OCI-LY3 (cell line): Measurements from ENCODE around the gene COL4A3.

Experiments used
- H2AFZ ChIP-seq: fragments of 200-600, 300-600 bp; shearing (Covaris generic); 2 replicates; pipeline ENCODE4 v1.6.0; 2014; ENCODE audit warnings: antibody characterized with exemption, low read depth, low read length
- H3K27ac ChIP-seq: fragments of 200-600, 300-600 bp; sonication (generic); 2 replicates; pipeline ENCODE4 v1.5.1; 2014; ENCODE audit warnings: mild to moderate bottlenecking, low read length, moderate library complexity, mixed read lengths
- H3K27me3 ChIP-seq: fragments of 200-600, 300-600 bp; sonication (generic); 2 replicates; pipeline ENCODE4 v1.6.1; 2014; ENCODE audit warnings: low read depth, low read length, mixed read lengths
- H3K36me3 ChIP-seq: fragments of 200-600, 300-600 bp; sonication (generic); replicated peaks from 2 replicates; pipeline ENCODE3; 2014; ENCODE audit warnings: low read depth, low read length, mixed read lengths
- H3K4me1 ChIP-seq: fragments of 300-600, 200-600 bp; sonication (generic); 2 replicates; pipeline ENCODE4 v1.6.1; 2014; ENCODE audit warnings: low read length, mixed read lengths
- H3K4me2 ChIP-seq: fragments of 200-600, 300-600 bp; sonication (generic); 2 replicates; pipeline ENCODE4 v1.6.1; 2014; ENCODE audit warnings: low read length, mixed read lengths
- H3K4me3 ChIP-seq: fragments of 300-600, 200-600 bp; sonication (generic); 2 replicates; pipeline ENCODE4 v1.5.1; 2014; ENCODE audit warnings: antibody characterized with exemption, mild to moderate bottlenecking, low read length, moderate library complexity
- H3K79me2 ChIP-seq: fragments of 300-600, 200-600 bp; shearing (Covaris generic); 2 replicates; pipeline ENCODE4 v1.6.1; 2014; ENCODE audit warnings: mild to moderate bottlenecking, low read length, mixed read lengths
- H3K9ac ChIP-seq: fragments of 300-600, 200-600 bp; shearing (Covaris generic); 2 replicates; pipeline ENCODE4 v1.6.0; 2014; ENCODE audit warnings: mild to moderate bottlenecking, low read length, moderate library complexity
- H3K9me3 ChIP-seq: fragments of 200-600, 300-600 bp; shearing (Covaris generic); 2 replicates; pipeline ENCODE4 v1.6.1; 2014; ENCODE audit warnings: low read length, mixed read lengths; ENCODE audit not compliant: insufficient read depth
- H4K20me1 ChIP-seq: fragments of 200-600, 300-600 bp; sonication (generic); 2 replicates; pipeline ENCODE4 v1.6.1; 2016; ENCODE audit warnings: low read length, mixed read lengths; ENCODE audit not compliant: insufficient read depth
- EZH2phosphoT487 ChIP-seq: fragments of 200-600 bp; shearing (Covaris generic); IDR thresholded peaks from 2 replicates; pipeline ENCODE4 v1.6.1; 2018; ENCODE audit warnings: antibody characterized with exemption, mixed run types, low read depth
- TF ChIP-seq, protein P1 (sequence below): fragments of 200-600, 300-600 bp; sonication (generic); IDR thresholded peaks from 2 replicates; pipeline ENCODE4 v1.5.1; 2014; ENCODE audit warnings: antibody characterized with exemption, low read length, low read depth

COL4A3 gene

DNA sequence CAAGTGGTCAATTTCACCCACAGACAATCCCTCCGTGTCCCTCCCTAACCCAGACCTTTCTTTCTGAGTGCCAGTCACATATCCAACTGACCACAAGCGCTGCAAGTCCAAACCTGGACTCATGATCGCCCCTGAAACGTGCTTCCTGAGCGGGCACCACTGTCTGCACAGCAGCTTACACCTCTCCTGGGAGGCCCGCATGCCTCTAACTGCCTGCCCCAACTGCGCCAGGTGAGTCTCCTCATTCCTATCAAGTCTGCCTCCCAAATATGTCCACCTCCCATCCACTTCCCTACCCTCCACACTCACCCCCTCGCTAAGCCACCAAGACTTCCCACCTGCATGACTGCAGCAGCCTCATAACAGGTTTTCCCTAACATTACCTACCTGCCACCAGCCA lies 33.8 kb upstream of the COL4A3 start:
- H3K9ac ChIP-seq = no peak overlapping the region
- H3K4me3 ChIP-seq = no peak overlapping the region
- no peaks in the 10 kb centered on the region for H3K79me2 ChIP-seq
- H3K4me2 ChIP-seq = no peak overlapping the region
- H3K27me3 ChIP-seq = no peaks in the 10 kb centered on the region
- H3K9me3 ChIP-seq = no peaks in the 10 kb centered on the region
- H3K36me3 ChIP-seq = no peaks in the 10 kb centered on the region
- H3K4me1 ChIP-seq = no peaks in the 10 kb centered on the region
- no peak overlapping the region for H3K27ac ChIP-seq
- H2AFZ ChIP-seq = no peak overlapping the region
- H4K20me1 ChIP-seq = no peaks in the 10 kb centered on the region
- TF ChIP-seq EZH2phosphoT487 = no peak
- TF ChIP-seq, protein P1, sequence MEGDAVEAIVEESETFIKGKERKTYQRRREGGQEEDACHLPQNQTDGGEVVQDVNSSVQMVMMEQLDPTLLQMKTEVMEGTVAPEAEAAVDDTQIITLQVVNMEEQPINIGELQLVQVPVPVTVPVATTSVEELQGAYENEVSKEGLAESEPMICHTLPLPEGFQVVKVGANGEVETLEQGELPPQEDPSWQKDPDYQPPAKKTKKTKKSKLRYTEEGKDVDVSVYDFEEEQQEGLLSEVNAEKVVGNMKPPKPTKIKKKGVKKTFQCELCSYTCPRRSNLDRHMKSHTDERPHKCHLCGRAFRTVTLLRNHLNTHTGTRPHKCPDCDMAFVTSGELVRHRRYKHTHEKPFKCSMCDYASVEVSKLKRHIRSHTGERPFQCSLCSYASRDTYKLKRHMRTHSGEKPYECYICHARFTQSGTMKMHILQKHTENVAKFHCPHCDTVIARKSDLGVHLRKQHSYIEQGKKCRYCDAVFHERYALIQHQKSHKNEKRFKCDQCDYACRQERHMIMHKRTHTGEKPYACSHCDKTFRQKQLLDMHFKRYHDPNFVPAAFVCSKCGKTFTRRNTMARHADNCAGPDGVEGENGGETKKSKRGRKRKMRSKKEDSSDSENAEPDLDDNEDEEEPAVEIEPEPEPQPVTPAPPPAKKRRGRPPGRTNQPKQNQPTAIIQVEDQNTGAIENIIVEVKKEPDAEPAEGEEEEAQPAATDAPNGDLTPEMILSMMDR = no peak

- Histone ChIP-seq H3K4me1 (no peaks in the 10 kb centered on the region), H3K27ac (no peak overlapping the region), H3K9me3 (no peaks in the 10 kb centered on the region), H3K4me2 (no peak overlapping the region), H3K27me3 (no peaks in the 10 kb centered on the region), H3K9ac (no peak overlapping the region), H3K36me3 (no peaks in the 10 kb centered on the region), H3K79me2 (no peaks in the 10 kb centered on the region), H2AFZ (no peak overlapping the region), H4K20me1 (no peaks in the 10 kb centered on the region), H3K4me3 (no peak overlapping the region)
- no peak for TF ChIP-seq EZH2phosphoT487
- TF ChIP-seq, protein P1 = no peak
Observed at GRCh38 chr2:227132986-227133385, 31.4 kb upstream of the COL4A3 start.

DNA sequence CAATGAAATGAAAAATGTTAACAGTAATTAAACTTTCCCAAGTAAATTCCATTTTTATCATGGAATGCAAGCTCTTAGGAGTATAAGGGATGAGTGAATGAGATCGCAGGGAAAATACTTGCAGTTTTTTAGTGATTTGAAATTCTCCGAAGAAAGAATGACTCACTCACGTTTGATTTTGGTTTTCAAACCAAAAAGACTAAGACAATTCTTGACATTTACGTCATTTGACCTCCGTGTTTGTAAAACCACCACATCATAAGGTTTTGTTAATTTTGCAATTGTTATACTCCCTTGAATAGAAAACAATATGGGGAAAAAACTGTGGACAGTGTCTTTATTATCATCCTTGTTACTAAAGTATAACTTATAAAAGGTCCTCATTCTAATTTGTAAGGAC lies 29.8 kb upstream of the COL4A3 start:
- no peak overlapping the region for H3K4me2 ChIP-seq
- H4K20me1 ChIP-seq = no peaks in the 10 kb centered on the region
- H3K9ac ChIP-seq = no peak overlapping the region
- no peak overlapping the region for H2AFZ ChIP-seq
- H3K27ac ChIP-seq = no peak overlapping the region
- H3K36me3 ChIP-seq = no peaks in the 10 kb centered on the region
- H3K4me1 ChIP-seq = no peaks in the 10 kb centered on the region
- H3K9me3 ChIP-seq = no peaks in the 10 kb centered on the region
- H3K79me2 ChIP-seq = no peaks in the 10 kb centered on the region
- no peak overlapping the region for H3K4me3 ChIP-seq
- H3K27me3 ChIP-seq = no peaks in the 10 kb centered on the region
- no peak for TF ChIP-seq EZH2phosphoT487
- TF ChIP-seq, protein P1 = no peak

DNA sequence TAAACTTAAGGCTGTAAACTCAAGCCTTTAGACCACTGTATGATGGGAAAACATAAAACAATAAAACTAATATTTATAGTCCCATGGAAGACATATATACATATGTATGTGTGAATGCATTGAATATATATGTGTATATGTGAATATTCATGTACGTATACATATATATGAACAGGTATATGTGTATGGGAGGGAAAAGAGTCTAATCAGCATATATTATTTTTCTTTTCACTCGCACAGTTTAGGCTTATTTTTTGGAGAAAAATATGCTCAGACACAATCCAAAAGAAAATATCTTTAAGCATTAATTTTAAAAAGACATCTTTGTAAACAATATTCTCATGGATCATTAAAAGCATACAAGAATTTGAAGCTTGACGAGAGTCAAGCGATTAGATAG lies 23.1 kb upstream of the COL4A3 start:
- H3K4me1 ChIP-seq = no peaks in the 10 kb centered on the region
- H2AFZ ChIP-seq = no peak overlapping the region
- H3K4me3 ChIP-seq = no peak overlapping the region
- H4K20me1 ChIP-seq = no peaks in the 10 kb centered on the region
- no peaks in the 10 kb centered on the region for H3K9me3 ChIP-seq
- H3K36me3 ChIP-seq = no peaks in the 10 kb centered on the region
- no peak for TF ChIP-seq EZH2phosphoT487
- no peak overlapping the region for H3K27ac ChIP-seq
- H3K4me2 ChIP-seq = no peak overlapping the region
- H3K9ac ChIP-seq = no peak overlapping the region
- H3K79me2 ChIP-seq = no peaks in the 10 kb centered on the region
- no peaks in the 10 kb centered on the region for H3K27me3 ChIP-seq

- H3K4me2 ChIP-seq = no peak overlapping the region
- H3K9ac ChIP-seq = no peak overlapping the region
- no peaks in the 10 kb centered on the region for H3K79me2 ChIP-seq
- no peak overlapping the region for H2AFZ ChIP-seq
- no peak overlapping the region for H3K4me3 ChIP-seq
- no peaks in the 10 kb centered on the region for H3K9me3 ChIP-seq
- H4K20me1 ChIP-seq = no peaks in the 10 kb centered on the region
- H3K27me3 ChIP-seq = no peaks in the 10 kb centered on the region
- TF ChIP-seq, protein P1 = no peak
- TF ChIP-seq EZH2phosphoT487 = no peak
- no peaks in the 10 kb centered on the region for H3K36me3 ChIP-seq
- no peak overlapping the region for H3K27ac ChIP-seq
- no peaks in the 10 kb centered on the region for H3K4me1 ChIP-seq
Observed at GRCh38 chr2:227143895-227144294, 20.5 kb upstream of the COL4A3 start.
